Ramos (cell line): Measurements from ENCODE around the gene PHF24.

Experiments used
- in situ Hi-C: fragments of 300-500 bp; cut with MboI; formaldehyde crosslinking; loops from one replicate; pipeline ENCODE4 v1.14.3; 2022; ENCODE audit warnings: low sequenced_read_pairs; ENCODE audit not compliant: unreplicated experiment

PHF24 gene

GRCh38 chr9:34982361-34982760 is 24.3 kb downstream of the PHF24 start:
- in situ Hi-C loops, result no loop called here

DNA sequence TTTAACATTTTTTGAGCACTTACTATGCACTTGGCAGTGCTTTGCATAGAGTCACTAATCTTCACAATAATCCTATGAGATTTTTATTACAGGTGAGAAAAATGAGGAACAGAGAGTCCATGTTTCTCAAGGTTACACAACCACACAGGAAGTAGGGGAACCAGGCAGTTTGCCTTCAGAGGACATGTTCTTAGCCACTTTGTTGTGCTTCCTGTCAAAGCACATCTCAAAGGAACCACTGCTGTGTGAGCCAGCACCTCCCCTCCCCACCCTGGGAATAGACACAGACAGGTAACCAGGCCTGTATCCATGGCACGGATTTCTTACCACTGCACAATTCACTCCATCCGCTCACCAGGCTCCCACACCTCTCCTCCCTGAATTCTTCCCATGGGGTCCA is 25.1 kb downstream of the PHF24 start:
- in situ Hi-C loops, result no loop called here

GRCh38 chr9:34984049-34984448 is 26.0 kb downstream of the PHF24 start:
- in situ Hi-C loops, result no loop called here

DNA sequence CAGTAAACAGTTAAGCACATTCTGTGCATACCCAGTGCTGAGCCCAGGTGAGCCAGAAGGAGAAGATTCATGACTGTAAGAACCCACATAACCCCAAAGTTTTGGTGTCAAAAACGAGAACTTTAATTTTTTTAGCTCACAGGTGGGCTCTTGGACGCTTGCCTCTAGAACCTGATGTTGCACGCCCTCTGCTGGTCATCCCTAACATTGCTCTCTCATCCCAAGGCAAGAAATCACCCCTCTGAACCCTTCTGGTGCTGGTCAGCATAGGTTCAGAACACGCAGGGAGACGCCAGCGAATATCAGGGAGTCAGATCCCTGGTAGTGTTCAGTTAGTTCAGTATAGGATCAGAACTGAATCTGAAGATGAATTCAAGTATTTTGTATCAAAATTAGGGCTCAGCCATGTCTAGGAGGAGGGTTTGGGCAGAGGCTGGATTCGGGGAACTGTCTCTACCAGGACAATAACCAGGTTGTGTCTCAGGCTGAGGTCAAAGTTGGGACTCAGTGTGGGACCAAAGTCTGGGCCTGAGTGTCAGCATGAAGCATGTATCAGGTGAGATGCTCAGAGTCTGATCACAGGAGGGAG is 27.3 kb downstream of the PHF24 start:
- in situ Hi-C loops, result no loop called here

GRCh38 chr9:34986540-34987047 is 28.5 kb downstream of the PHF24 start:
- in situ Hi-C loops, result no loop called here

GRCh38 chr9:34987160-34987901 is 29.2 kb downstream of the PHF24 start:
- in situ Hi-C loops, result no loop called here

- in situ Hi-C loops, result no loop called here
These were observed 30.3 kb downstream of the PHF24 start for GRCh38 chr9:34988218-34989002.

DNA sequence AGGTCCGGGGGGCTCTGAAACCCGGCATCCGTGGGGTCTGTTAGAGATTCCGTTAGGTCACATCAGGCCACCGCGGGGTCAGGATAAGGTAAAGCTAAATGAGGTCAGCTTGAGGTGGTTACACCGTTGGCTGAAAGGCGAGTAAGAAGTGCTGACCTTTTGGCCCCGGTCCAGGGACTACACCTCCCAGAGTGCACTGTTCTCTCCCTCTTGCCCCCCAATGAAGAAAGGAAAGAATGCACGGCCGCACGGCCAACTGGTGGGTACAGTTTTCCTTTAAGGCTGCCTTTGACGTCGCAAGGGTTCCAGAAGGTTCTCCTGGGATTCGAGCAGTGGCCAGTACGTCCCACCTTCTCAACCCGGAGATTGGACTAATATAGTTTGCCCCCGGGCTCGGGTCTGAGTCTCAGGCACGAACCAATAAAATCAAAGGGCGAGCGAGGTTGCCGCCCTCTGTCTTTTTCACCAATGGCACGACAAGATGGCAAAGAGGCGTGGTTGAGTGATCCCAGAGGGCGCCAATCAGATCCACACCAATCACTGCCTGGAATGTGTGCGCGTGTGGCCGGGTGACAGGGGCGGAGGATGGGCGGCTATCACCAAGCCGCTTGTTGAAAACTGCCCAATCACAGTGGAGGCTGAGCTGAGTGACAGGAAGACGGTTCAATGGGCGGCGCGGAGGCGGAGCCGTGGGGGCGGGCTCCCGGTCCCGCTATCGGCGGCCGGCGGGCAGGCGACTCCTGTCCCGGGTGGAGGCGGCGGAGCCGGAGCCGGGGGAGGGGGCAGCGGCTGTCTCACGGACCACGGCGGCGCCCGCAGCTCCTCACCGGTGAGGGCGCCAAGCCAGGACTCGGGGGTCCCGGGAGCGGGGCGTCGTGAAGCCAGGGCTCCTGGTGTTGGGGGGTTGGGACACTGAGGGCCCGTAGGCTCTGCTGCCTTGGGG is 31.2 kb downstream of the PHF24 start, which contains the start of gene DNAJB5:
DNAJB5 (plus strand) TSS at position 743 of the 943 bp plus-strand sequence. CDS start 886 bp downstream, outside the sequence.
- in situ Hi-C loops, result no loop called here

DNA sequence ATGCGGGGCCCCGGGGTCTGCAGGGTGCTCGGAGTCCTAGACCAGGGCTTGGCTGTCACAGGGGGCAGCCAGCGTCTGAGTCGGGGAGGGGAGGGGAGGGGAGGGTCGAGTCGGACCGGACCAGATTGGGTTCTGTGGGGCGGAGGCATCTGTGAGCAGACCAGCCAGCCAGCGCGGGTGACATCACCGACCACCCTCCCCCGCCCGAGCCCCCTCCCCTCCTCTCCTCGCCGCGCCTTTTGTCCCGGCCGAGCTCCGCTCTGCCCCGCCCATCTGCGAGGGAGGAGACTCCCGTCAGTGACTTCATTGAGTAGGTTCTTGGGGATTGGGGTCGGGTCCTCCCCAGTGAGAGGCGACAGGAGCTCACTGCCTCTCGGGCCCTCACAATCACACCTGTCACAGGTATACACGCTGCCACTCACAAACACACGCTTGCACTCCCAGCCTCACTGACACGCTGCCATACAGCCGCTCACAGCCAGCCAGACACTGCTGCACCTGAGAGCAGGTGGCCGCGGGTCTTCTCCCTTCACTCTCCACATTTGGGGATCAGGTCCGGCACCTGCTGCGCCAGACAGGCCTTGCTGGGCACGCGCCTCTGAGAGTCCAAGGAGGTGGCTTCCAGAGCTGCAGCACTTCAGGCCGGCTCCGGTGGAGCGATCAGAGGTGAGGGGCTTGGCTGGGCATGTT is 32.0 kb downstream of the PHF24 start:
- in situ Hi-C loops, result no loop called here

GRCh38 chr9:34990908-34991606 is 33.0 kb downstream of the PHF24 start:
- in situ Hi-C loops, result no loop called here

GRCh38 chr9:34991607-34992375 is 33.7 kb downstream of the PHF24 start:
- in situ Hi-C loops, result no loop called here

DNA sequence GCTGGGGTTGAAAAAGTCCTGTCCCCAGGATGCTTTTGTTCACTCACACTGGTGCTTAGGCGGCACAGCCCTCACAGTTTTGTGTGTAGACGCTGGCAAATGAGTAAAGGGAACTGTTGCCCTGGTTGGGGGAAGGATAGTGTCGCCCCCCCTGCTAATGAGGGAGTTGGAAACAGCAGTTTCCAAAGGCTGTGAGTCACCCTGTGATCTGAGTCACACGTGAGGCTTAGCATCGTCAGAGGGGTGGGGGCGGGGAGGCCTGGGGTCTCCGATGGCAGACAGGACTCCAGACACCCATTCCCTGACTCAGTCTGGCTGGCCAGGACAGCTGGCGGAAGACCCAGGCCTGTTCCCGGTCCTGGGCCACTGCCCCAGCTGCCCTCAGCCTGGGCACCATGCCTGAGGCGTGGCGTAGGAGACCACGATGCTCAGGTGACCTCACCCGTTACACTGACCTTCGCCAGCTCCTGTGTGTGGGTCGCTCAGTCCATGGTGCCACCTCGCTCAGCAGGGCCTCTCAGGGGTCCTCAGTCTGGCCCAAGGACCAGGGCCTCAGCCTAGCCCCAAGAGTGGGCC is 34.4 kb downstream of the PHF24 start:
- in situ Hi-C loops, result no loop called here

GRCh38 chr9:34993502-34994259 is 35.6 kb downstream of the PHF24 start:
- in situ Hi-C loops, result no loop called here

DNA sequence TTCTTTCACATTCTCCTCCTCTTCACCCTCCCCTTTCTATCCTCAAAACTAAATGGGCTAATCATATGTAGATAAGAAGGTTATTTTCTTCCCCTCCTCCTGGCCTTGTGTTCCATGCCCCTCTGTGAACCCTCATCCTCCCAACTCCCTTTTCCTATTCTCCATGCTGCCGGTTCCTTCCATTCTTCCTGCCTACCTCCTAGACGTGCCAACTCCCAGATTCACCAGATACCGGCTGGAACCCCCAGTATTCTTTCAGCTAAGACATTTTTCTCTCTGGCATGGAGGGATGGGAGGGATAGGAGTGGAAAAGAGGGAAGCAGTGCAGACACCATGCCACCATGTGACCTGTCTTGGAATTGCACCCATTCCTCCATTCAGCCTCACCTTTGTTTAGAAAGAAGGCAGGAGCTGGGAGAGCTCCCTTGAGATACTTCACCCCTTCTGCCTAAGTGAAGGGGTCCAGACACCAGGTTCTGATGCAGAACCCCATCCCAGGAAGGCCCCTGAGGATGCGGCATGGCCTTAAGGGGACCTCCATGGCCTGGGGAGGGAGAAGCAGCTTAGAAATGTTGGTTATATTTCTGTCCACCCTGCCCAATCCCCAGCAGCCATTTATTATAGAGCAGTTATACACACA is 36.3 kb downstream of the PHF24 start:
- in situ Hi-C loops, result no loop called here

GRCh38 chr9:34994900-34995669 is 37.0 kb downstream of the PHF24 start:
- in situ Hi-C loops, result no loop called here

- in situ Hi-C loops, result no loop called here
These were observed 37.6 kb downstream of the PHF24 start for GRCh38 chr9:34995670-34996060.
